ENCODE measurements around the gene TIMM50. TPM values are rescaled to one million over a fixed set of nuclear protein-coding genes. Genes with fewer than 3 reads are reported as not detected.

TIMM50 gene
- total and polyA plus RNA-seq, 2 of the 13 experiments (the other 11 are each of a cell fraction or from before 2014, with no cell fraction given), result 91.1 to 92.5 TPM

GRCh38 chr19:39516270-39516669 is 35.6 kb downstream of the TIMM50 start:
- peak overlapping the region in 2 of 3 experiments; percentile 66 to 83; a peak in 2 of 6 replicates for H3K4me3 ChIP-seq (replicated peaks in 1 of 3; ENCODE audit: insufficient read depth in 1 of 3, low read depth in 2 of 3, low read length in 3 of 3)
- peaks cover 1 to 36% of the 10 kb centered on the region in 2 experiments; a peak in 4 of 5 replicates for H3K27me3 ChIP-seq (ENCODE audit: control insufficient read depth in 1 of 2, insufficient read depth in 2 of 2, low read length in 2 of 2)
- no peak for TF ChIP-seq AFF4 (CRISPR knock-in tag; IDR thresholded peaks at IDR 0.05)
- TF ChIP-seq ZNF460 (CRISPR knock-in tag; IDR thresholded peaks at IDR 0.05; ENCODE audit: borderline replicate concordance), result 0 out of 2 replicates have a peak, but pooled peaks have one; percentile 67
- H4K20me1 ChIP-seq (ENCODE audit: insufficient read depth, low read length), result no peaks in the 10 kb centered on the region
- FAIRE-seq, result no peak
- WGBS (ENCODE audit: low lambda C conversion rate), result 39% methylated on average over 6 of the region's 6 CpGs
- H3K36me3 ChIP-seq (replicated peaks in 1 of 2; ENCODE audit: control insufficient read depth in 1 of 2, insufficient read depth in 2 of 2, low read length in 2 of 2), result no peaks in the 10 kb centered on the region
- H3K9ac ChIP-seq (ENCODE audit: insufficient read depth, low read depth, low read length), result no peak overlapping the region
- POLR2A ChIA-PET, result no interaction called here
- intact Hi-C loops (cut with micrococcal nuclease; ENCODE audit: unreplicated experiment), result no loop called here
- in situ Hi-C loops (cut with HindIII; ENCODE audit: extremely low pct_ligation_motif_present, low pct_unique_long_range_greater_than_20kb), result no loop called here
- H3K4me1 ChIP-seq (ENCODE audit: insufficient read depth, low read length), result peaks cover 26% of the 10 kb centered on the region
- H3K4me2 ChIP-seq (ENCODE audit: low read depth, low read length), result peak overlapping the region; percentile 86
- H2AFZ ChIP-seq (ENCODE audit: low read length), result no peak overlapping the region
- H3K27ac ChIP-seq (ENCODE audit: extremely low read length, insufficient read depth, low read length), result no peak overlapping the region
- no peak for DNase-seq (ENCODE audit: low spot score)
- no TSS peak for BruUV-seq (replicated peaks)
- H3K79me2 ChIP-seq (ENCODE audit: insufficient read depth, low read length), result no peaks in the 10 kb centered on the region
- no peaks in the 10 kb centered on the region for H3K9me3 ChIP-seq (ENCODE audit: low read length)
- ATAC-seq, result no peak
- CTCF ChIA-PET (ENCODE audit: low intra/inter-chr PET ratio, low total read pairs), result no interaction called here

- ChIA-PET CTCF (ENCODE audit: low intra/inter-chr PET ratio, low total read pairs) (no interaction called here), POLR2A (interaction anchor here (0.7 kb wide), 2 partner anchors 94 to 535 kb away, joined by 3 to 5 read pairs; no protein-coding TSS in a partner anchor)
- Histone ChIP-seq H3K27me3 (ENCODE audit: control insufficient read depth in 1 of 2, insufficient read depth in 2 of 2, low read length in 2 of 2) (peaks cover 1 to 36% of the 10 kb centered on the region in 2 experiments; a peak in 4 of 5 replicates), H3K27ac (ENCODE audit: extremely low read length, insufficient read depth, low read length) (no peak overlapping the region), H3K9ac (ENCODE audit: insufficient read depth, low read depth, low read length) (no peak overlapping the region), H4K20me1 (ENCODE audit: insufficient read depth, low read length) (no peaks in the 10 kb centered on the region), H3K36me3 (replicated peaks in 1 of 2; ENCODE audit: control insufficient read depth in 1 of 2, insufficient read depth in 2 of 2, low read length in 2 of 2) (no peaks in the 10 kb centered on the region), H3K4me3 (replicated peaks in 1 of 3; ENCODE audit: insufficient read depth in 1 of 3, low read depth in 2 of 3, low read length in 3 of 3) (no peak overlapping the region), H3K9me3 (ENCODE audit: low read length) (no peaks in the 10 kb centered on the region), H3K4me1 (ENCODE audit: insufficient read depth, low read length) (peaks cover 32% of the 10 kb centered on the region), H2AFZ (ENCODE audit: low read length) (no peak overlapping the region), H3K79me2 (ENCODE audit: insufficient read depth, low read length) (no peaks in the 10 kb centered on the region), H3K4me2 (ENCODE audit: low read depth, low read length) (no peak overlapping the region)
- ATAC-seq, result no peak
- BruUV-seq (replicated peaks), result no TSS peak
- in situ Hi-C loops (cut with HindIII; ENCODE audit: extremely low pct_ligation_motif_present, low pct_unique_long_range_greater_than_20kb) (no loop called here), intact Hi-C loops (cut with micrococcal nuclease; ENCODE audit: unreplicated experiment) (no loop called here)
- WGBS (ENCODE audit: low lambda C conversion rate), result 59% methylated on average over 3 of the region's 3 CpGs
- no peak for DNase-seq (ENCODE audit: low spot score)
- FAIRE-seq, result no peak
- TF ChIP-seq ZSCAN25 (CRISPR knock-in tag; IDR thresholded peaks at IDR 0.05) (no peak), ZMYM3 (CRISPR knock-in tag; IDR thresholded peaks at IDR 0.05) (peak; percentile 53; the same call in 1 of the 2 replicates), ZNF839 (CRISPR knock-in tag; IDR thresholded peaks at IDR 0.05; ENCODE audit: borderline replicate concordance) (no peak), ZNF510 (CRISPR knock-in tag; IDR thresholded peaks at IDR 0.05; ENCODE audit: low read depth) (no peak), ZNF446 (CRISPR knock-in tag; IDR thresholded peaks at IDR 0.05) (no peak), ELK4 (CRISPR knock-in tag; IDR thresholded peaks at IDR 0.05; ENCODE audit: borderline replicate concordance) (no peak)
Observed at GRCh38 chr19:39517432-39517831, 36.8 kb downstream of the TIMM50 start.

Data from HepG2 (cell line).